Stomach (tissue), 9 donors: ENCODE results near the gene MGAT4B. TPM values are rescaled to one million over a fixed set of nuclear protein-coding genes. Genes with fewer than 3 reads are reported as not detected.

Experiments
- DNase-seq, 2 donors: peaks; one replicate each; pipeline versions ENCODE4 v3.0.0 to v3.0.0-alpha.2; 2013 to 2019
- H3K27ac ChIP-seq, 5 donors: fragments of 200-600 bp in 4 of 5; sonication (generic) in 4 of 5; one replicate each; pipeline ENCODE4 v1.5.1; 2013 to 2019; ENCODE audit warnings: mild to moderate bottlenecking in 1 of 5, moderate library complexity in 1 of 5
- H3K27me3 ChIP-seq, 3 donors: fragments of 200-600 bp; sonication (generic); one replicate each; pipeline ENCODE4 v1.5.1; 2017 to 2019; ENCODE audit warnings: mixed run types in 1 of 3
- H3K36me3 ChIP-seq, 4 donors: fragments of 200-600 bp; sonication (generic); 1 replicate in 3 of 4; 2 replicates in 1 of 4; pipeline ENCODE4 v1.5.1; 2016 to 2019
- H3K4me1 ChIP-seq, 4 donors: fragments of 200-600 bp; sonication (generic); one replicate each; pipeline ENCODE4 v1.5.1; 2016 to 2019
- H3K4me3 ChIP-seq, 4 donors: fragments of 200-600 bp; sonication (generic) in 3 of 4; one replicate each; pipeline ENCODE4 v1.5.1; 2016 to 2019; ENCODE audit warnings: mild to moderate bottlenecking in 1 of 4
- H3K9me3 ChIP-seq, 4 donors: fragments of 200-600 bp; sonication (generic); one replicate each; pipeline ENCODE4 v1.5.1; 2016 to 2019
- EP300 ChIP-seq: sonication (generic); formaldehyde crosslinking; IDR thresholded peaks from one replicate; pipeline ENCODE4 v1.6.1; 2017; ENCODE audit warnings: antibody characterized with exemption
- POLR2A ChIP-seq, 4 donors: fragments of 450-650 bp; IDR thresholded peaks; one replicate each; pipeline ENCODE4 v1.6.1; 2016; ENCODE audit warnings: antibody characterized with exemption in 4 of 4, control low read depth in 2 of 4, mild to moderate bottlenecking in 1 of 4, moderate library complexity in 1 of 4
- POLR2AphosphoS5 ChIP-seq, 3 donors: sonication (generic); formaldehyde crosslinking; IDR thresholded peaks; one replicate each; pipeline ENCODE4 v1.6.1; 2016; ENCODE audit warnings: antibody characterized with exemption in 3 of 3
- WGBS, 5 donors: extraction: QIAGEN DNeasy Blood & Tissue Kit in 3 of 5; methylation state at CpG; one replicate each; pipeline versions ENCODE4 v1.1.5 to v1.1.7; 2013 to 2018; 5-methylcytosine and 5-hydroxymethylcytosine counted together
- intact Hi-C: fragments of 100-400 bp; cut with DNase I; formaldehyde crosslinking; loops from one replicate; pipeline ENCODE4 v1.15.1; 2023; ENCODE audit warnings: low total_unique reads
- polyA plus RNA-seq, 3 donors: library from polyadenylated mRNA; stranded (reverse); fragments of 200-250 nt; gene quantifications; one replicate each; pipeline ENCODE4 v1.2.3, GENCODE V29; 2013
- total RNA-seq, 5 donors: library from RNA; depleted of rRNA; stranded (reverse); fragments of >200 nt; gene quantifications; one replicate each; pipeline versions ENCODE4 v1.1.0 to v1.2.3, GENCODE V29; 2014 to 2016
- TF ChIP-seq, protein P1 (sequence below), 7 experiments: fragments of 450-650 bp in 4 of 7; fragments of 200-600 bp in 3 of 7; sonication (generic) in 3 of 7; IDR thresholded peaks; one replicate each; pipeline ENCODE4 v1.5.1; 2016 to 2019; ENCODE audit warnings: antibody characterized with exemption in 7 of 7, control low read depth in 2 of 7, mild to moderate bottlenecking in 1 of 7
- donor health status: healthy with polysubstance abuse.
- donor health status: Bipolar disorder and iron deficiency.
- donor health status: healthy.

The MGAT4B gene
- total and polyA plus RNA-seq, 8 donors, result 85.0 to 617 (median 152) TPM

DNA sequence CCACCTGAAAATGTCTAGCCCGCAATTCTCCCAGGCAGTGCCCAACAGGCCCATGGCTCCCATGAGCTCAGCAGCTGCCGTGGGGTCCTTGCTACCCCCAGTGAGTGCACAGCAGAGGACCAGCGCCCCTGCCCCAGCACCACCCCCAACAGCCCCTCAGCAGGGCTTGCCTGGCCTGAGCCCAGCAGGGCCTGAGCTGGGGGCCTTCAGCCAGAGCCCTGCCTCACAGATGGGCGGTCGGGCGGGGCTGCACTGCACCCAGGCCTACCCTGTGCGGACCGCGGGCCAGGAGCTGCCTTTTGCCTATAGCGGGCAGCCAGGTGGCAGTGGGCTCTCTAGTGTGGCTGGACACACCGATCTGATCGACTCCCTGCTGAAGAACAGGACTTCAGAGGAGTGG, 32.2 kb downstream of the MGAT4B start:
- intact Hi-C loops, result no loop called here
- Histone ChIP-seq H3K4me3 (no peak overlapping the region), H3K4me1 (peaks cover 0 to 18% (median under 1%) of the 10 kb centered on the region in 4 donors), H3K9me3 (no peaks in the 10 kb centered on the region), H3K36me3 (peaks cover 70 to 98% (median 97%) of the 10 kb centered on the region in 4 donors), H3K27ac (no peak overlapping the region), H3K27me3 (no peaks in the 10 kb centered on the region)
- TF ChIP-seq POLR2AphosphoS5 (IDR thresholded peaks at IDR 0.05) (no peak), EP300 (no peak)
- no peak for DNase-seq
- WGBS, 5 donors, result 94 to 100% (median 96%) methylated on average over 2 to 12 of the region's 12 CpGs

DNA sequence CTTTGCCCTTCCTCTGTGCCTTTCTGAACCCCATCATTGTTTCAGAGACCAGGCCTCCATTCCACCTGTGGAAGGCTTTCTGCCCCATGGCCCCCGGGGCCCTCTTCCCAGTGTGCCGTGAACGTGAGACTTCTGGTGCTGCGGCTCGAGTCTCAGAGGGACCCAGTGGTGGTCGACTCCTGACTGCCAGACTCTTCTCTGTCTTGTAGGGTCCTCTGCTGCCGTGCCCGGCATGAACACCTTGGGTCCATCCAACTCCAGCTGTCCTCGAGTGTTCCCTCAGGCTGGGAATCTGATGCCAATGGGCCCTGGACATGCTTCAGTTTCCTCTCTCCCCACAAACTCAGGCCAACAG, 33.0 kb downstream of the MGAT4B start:
- DNase-seq, result no peak
- 93 to 97% (median 96%) methylated on average over 6 to 9 of the region's 9 CpGs for WGBS, 5 donors
- H3K4me1 ChIP-seq, result peaks cover 0 to 18% (median 4%) of the 10 kb centered on the region in 4 donors
- no peak overlapping the region for H3K4me3 ChIP-seq
- H3K27me3 ChIP-seq, result no peaks in the 10 kb centered on the region
- H3K36me3 ChIP-seq, result peaks cover 77 to 99% (median 97%) of the 10 kb centered on the region in 4 donors
- intact Hi-C loops, result no loop called here
- no peak for TF ChIP-seq POLR2A (IDR thresholded peaks at IDR 0.05)
- TF ChIP-seq, protein P1, sequence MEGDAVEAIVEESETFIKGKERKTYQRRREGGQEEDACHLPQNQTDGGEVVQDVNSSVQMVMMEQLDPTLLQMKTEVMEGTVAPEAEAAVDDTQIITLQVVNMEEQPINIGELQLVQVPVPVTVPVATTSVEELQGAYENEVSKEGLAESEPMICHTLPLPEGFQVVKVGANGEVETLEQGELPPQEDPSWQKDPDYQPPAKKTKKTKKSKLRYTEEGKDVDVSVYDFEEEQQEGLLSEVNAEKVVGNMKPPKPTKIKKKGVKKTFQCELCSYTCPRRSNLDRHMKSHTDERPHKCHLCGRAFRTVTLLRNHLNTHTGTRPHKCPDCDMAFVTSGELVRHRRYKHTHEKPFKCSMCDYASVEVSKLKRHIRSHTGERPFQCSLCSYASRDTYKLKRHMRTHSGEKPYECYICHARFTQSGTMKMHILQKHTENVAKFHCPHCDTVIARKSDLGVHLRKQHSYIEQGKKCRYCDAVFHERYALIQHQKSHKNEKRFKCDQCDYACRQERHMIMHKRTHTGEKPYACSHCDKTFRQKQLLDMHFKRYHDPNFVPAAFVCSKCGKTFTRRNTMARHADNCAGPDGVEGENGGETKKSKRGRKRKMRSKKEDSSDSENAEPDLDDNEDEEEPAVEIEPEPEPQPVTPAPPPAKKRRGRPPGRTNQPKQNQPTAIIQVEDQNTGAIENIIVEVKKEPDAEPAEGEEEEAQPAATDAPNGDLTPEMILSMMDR (IDR thresholded peaks at IDR 0.05), result no peak
- no peak for TF ChIP-seq POLR2AphosphoS5 (IDR thresholded peaks at IDR 0.05)
- no peak for TF ChIP-seq EP300
- H3K27ac ChIP-seq, result no peak overlapping the region
- H3K9me3 ChIP-seq, result no peaks in the 10 kb centered on the region

DNA sequence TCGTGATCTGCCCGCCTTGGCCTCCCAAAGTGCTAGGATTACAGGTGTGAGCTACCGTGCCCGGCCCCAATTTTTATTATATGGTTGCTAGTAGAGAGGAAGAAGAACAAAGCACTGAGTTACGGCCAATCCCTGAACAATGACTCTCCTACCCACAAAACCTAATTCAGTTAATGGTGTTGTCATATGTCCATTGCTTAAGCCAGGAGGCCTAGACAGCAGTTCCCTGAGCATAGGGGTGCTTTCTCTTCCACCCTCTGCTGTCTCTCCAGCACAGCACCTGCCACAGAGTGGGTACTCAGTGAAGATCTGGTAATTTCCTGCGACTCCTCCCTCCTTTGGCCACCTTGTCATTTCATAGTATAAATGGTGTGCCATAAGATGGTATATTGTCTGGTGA, 34.3 kb downstream of the MGAT4B start:
- TF ChIP-seq POLR2A (IDR thresholded peaks at IDR 0.05), result no peak
- TF ChIP-seq EP300, result no peak
- TF ChIP-seq, protein P1 (IDR thresholded peaks at IDR 0.05), result no peak
- TF ChIP-seq POLR2AphosphoS5 (IDR thresholded peaks at IDR 0.05), result no peak
- WGBS, 5 donors, result 90 to 97% (median 96%) methylated on average over 6 of the region's 6 CpGs
- peaks cover 0 to 24% (median 8%) of the 10 kb centered on the region in 4 donors for H3K4me1 ChIP-seq
- no peaks in the 10 kb centered on the region for H3K27me3 ChIP-seq
- no peak for DNase-seq
- intact Hi-C loops, result no loop called here
- no peaks in the 10 kb centered on the region for H3K9me3 ChIP-seq
- H3K27ac ChIP-seq, result no peak overlapping the region
- no peak overlapping the region for H3K4me3 ChIP-seq
- peaks cover 77 to 99% (median 96%) of the 10 kb centered on the region in 4 donors for H3K36me3 ChIP-seq

DNA sequence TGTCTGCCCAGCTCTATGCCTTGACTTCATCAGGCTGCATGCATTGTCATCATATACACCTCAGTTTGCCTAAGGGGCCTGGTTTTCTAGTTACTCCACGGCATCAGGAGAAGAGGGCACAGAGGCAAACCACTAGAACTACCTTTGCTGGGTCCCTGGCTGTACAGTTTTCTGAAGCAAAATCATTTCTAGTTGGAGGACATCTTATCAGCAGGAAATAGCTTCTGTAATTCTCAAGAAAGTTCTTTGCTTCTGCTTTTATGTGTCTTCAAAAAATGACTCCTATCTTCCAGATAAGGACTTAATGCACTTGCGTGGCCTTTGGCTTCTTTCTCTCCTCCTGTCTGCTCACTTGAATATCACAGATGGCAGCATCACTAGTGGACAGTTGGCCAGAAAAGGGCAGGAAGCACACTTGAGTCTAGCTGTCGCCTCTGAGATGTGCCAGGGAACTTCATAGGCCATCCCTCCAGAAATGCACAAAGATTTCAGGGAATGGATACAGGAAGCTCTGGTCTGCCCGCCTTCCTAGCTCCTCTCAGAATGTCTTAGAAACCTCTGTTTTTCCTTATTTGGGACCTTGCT, 35.3 kb downstream of the MGAT4B start:
- H3K9me3 ChIP-seq, result no peaks in the 10 kb centered on the region
- H3K27me3 ChIP-seq, result no peaks in the 10 kb centered on the region
- no peak for TF ChIP-seq EP300
- peaks cover 0 to 28% (median 13%) of the 10 kb centered on the region in 4 donors for H3K4me1 ChIP-seq
- intact Hi-C loops, result no loop called here
- WGBS, 5 donors, result 81 to 95% (median 90%) methylated on average over 4 of the region's 4 CpGs
- no peak for DNase-seq
- H3K27ac ChIP-seq, result no peak overlapping the region
- H3K36me3 ChIP-seq, result peaks cover 75 to 98% (median 94%) of the 10 kb centered on the region in 4 donors
- no peak overlapping the region for H3K4me3 ChIP-seq

DNA sequence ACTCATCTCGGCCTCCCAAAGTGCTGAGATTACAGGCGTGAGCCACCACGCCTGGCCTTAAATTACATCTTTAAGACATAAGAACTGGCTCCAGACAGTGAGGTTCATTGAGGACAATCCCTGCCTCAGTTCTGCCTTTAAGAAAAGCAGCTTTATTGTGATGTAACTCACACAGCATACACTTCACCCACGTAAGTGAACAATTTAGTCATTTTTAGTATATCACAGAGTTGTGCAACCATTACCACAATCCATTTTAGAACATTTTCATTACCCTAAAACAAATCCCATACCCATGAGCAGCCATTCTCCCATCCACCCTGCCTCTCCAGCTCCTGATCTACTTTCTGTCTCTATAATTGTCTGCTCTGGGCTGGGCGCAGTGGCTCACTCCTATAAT, 36.9 kb downstream of the MGAT4B start:
- intact Hi-C loops, result no loop called here
- H3K4me1 ChIP-seq, result peaks cover 12 to 44% (median 28%) of the 10 kb centered on the region in 4 donors
- no peak overlapping the region for H3K4me3 ChIP-seq
- TF ChIP-seq POLR2A (IDR thresholded peaks at IDR 0.05), result no peak
- TF ChIP-seq EP300, result no peak
- TF ChIP-seq, protein P1 (IDR thresholded peaks at IDR 0.05), result no peak
- no peak for TF ChIP-seq POLR2AphosphoS5 (IDR thresholded peaks at IDR 0.05)
- no peak overlapping the region for H3K27ac ChIP-seq
- no peak for DNase-seq
- H3K9me3 ChIP-seq, result no peaks in the 10 kb centered on the region
- peaks cover 72 to 96% (median 91%) of the 10 kb centered on the region in 4 donors for H3K36me3 ChIP-seq
- H3K27me3 ChIP-seq, result no peaks in the 10 kb centered on the region
- 87 to 92% (median 90%) methylated on average over 5 of the region's 5 CpGs for whole genome bisulfite sequencing, 5 donors
